Dedifferentiated amniotic fluid mesenchymal stem cell (primary cell): Measurements from ENCODE around the gene TJP1.
"Not testable (repeated sequence)": the region's sequence is repeated elsewhere in the genome, so short reads cannot be mapped to it uniquely, and the experiment has no call there.

Experiments used
- DNase-seq: peaks from one replicate; pipeline ENCODE4 v3.0.0-alpha.2; 2016; ENCODE audit errors: extremely low spot score

Gene TJP1

GRCh38 chr15:29756358-29757267 is 65.7 kb downstream of the TJP1 start:
- DNase-seq: no peak

- not testable (repeated sequence) for DNase-seq
Measured at GRCh38 chr15:29754009-29754408, 68.3 kb downstream of the TJP1 start.

- no peak for DNase-seq
Measured at GRCh38 chr15:29753506-29753905, 68.8 kb downstream of the TJP1 start.

GRCh38 chr15:29750754-29751153 is 71.5 kb downstream of the TJP1 start:
- DNase-seq: peak; percentile 59

- no peak for DNase-seq
Measured at GRCh38 chr15:29749365-29750086, 72.7 kb downstream of the TJP1 start.

- DNase-seq: peak; percentile 43
Measured at GRCh38 chr15:29747837-29748417, 74.3 kb downstream of the TJP1 start.

GRCh38 chr15:29743475-29743874 is 78.8 kb downstream of the TJP1 start:
- DNase-seq: no peak

- DNase-seq: no peak
Measured at GRCh38 chr15:29740692-29741311, 81.5 kb downstream of the TJP1 start.

GRCh38 chr15:29736744-29737020 is 85.6 kb downstream of the TJP1 start:
- no peak for DNase-seq

- DNase-seq: no peak
Measured at GRCh38 chr15:29736012-29736743, 86.1 kb downstream of the TJP1 start.

GRCh38 chr15:29734917-29735572 is 87.2 kb downstream of the TJP1 start:
- no peak for DNase-seq

- no peak for DNase-seq
Measured at GRCh38 chr15:29731865-29732264, 90.4 kb downstream of the TJP1 start.

- not testable (repeated sequence) for DNase-seq
Measured at GRCh38 chr15:29730471-29730870, 91.8 kb downstream of the TJP1 start.

- no peak for DNase-seq
Measured at GRCh38 chr15:29728418-29728817, 93.8 kb downstream of the TJP1 start.

GRCh38 chr15:29727871-29728270 is 94.4 kb downstream of the TJP1 start:
- no peak for DNase-seq

GRCh38 chr15:29726553-29726952 is 95.7 kb downstream of the TJP1 start:
- DNase-seq: no peak

- no peak for DNase-seq
Measured at GRCh38 chr15:29724026-29724425, 98.2 kb downstream of the TJP1 start.

- no peak for DNase-seq
Measured at GRCh38 chr15:29713784-29714183, 108.5 kb downstream of the TJP1 start.

- DNase-seq: no peak
Measured at GRCh38 chr15:29712149-29712885, 110.0 kb downstream of the TJP1 start.

GRCh38 chr15:29711531-29711930 is 110.7 kb downstream of the TJP1 start:
- DNase-seq: no peak
